NCI-H460 (cell line): ENCODE measurements around the gene TERB1. TPM values are rescaled to one million over a fixed set of nuclear protein-coding genes. Genes with fewer than 3 reads are reported as not detected.

Experiments
- DNase-seq: peaks from one replicate; pipeline ENCODE4 v3.0.0-alpha.2; 2016; ENCODE audit warnings: low read depth; ENCODE audit errors: extremely low read depth
- polyA plus RNA-seq: library from polyadenylated mRNA; depleted of rRNA; stranded (reverse); fragments of >200 nt; gene quantifications from 2 replicates; pipeline ENCODE4 v1.2.3, GENCODE V29; 2014; cell fraction: nucleus; rRNA removed
- total RNA-seq: library from RNA; depleted of rRNA; stranded (reverse); fragments of >200 nt; shearing (Covaris generic); gene quantifications from 2 replicates; pipeline ENCODE4 v1.2.3, GENCODE V29; 2014; rRNA removed

The TERB1 gene, protein sequence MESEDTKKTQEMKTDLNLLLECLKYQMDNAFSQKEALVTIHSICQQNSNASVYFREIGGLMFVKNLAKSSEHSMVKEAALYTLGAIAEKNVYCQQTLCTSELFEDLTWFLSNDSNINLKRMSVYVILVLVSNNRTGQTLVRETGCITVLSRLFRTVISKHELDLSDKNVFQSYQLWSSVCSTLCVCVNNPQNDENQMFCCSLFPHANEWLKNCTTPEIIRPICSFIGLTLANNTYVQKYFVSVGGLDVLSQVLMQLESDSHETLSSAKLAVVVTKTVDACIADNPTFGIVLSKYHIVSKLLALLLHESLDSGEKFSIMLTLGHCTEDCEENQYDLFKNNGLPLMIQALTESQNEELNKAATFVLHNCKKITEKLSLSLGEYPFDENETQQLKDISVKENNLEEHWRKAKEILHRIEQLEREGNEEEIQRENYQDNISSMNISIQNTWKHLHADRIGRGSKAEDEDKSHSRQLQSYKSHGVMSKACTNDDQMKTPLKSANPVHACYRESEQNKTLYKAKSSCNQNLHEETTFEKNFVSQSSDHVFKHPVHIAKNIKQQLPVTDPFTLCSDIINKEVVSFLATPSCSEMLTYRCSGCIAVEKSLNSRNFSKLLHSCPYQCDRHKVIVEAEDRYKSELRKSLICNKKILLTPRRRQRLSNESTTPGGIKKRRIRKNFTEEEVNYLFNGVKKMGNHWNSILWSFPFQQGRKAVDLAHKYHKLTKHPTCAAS
- total RNA-seq = 0.20 TPM in 1 of 2 replicates, not detected in the other
- polyA plus RNA-seq = not detected in 2 replicates

DNA sequence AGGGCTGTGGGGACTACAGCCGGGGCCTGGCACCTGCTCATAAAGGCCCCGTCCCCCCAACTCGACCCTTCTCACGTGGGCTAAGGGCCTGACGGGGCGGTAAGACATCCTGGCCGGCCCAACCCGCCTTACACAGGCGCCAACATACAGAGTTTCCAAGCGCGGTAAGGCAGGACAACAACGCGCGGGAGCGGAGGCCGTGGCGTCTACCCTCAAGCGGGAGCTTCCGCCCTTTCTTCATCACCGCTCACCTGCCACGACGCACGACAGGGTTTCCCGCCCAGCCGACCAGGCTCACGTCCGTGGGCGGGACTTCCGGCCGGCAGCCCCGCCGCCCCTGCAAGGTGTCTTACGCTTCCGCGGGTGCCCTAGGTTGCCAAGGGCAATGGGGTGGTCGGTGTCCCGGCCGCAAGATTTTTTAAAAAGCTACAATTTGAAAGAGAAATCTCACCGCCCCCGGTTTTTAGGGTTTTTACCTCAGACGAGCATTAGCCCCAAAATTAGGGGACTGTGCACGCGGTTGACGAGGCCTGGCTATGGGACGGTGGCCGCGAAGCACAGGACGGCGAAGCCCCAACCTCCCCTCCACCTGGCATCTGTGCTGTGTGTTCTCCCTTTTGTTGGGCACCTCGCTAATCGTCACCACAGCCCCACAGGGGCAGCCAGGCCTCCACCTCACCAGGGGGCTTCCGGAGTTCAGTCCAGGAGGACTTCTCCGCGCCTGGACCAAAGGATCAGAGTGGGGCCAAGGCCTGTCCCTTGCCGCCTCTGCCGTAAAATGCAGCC, at the start of gene TERB1:
TSS of gene TERB1 (minus strand) at position 265 of the 786 bp plus-strand sequence. CDS start 4,786 bp downstream, outside the sequence.
- no peak for DNase-seq

DNA sequence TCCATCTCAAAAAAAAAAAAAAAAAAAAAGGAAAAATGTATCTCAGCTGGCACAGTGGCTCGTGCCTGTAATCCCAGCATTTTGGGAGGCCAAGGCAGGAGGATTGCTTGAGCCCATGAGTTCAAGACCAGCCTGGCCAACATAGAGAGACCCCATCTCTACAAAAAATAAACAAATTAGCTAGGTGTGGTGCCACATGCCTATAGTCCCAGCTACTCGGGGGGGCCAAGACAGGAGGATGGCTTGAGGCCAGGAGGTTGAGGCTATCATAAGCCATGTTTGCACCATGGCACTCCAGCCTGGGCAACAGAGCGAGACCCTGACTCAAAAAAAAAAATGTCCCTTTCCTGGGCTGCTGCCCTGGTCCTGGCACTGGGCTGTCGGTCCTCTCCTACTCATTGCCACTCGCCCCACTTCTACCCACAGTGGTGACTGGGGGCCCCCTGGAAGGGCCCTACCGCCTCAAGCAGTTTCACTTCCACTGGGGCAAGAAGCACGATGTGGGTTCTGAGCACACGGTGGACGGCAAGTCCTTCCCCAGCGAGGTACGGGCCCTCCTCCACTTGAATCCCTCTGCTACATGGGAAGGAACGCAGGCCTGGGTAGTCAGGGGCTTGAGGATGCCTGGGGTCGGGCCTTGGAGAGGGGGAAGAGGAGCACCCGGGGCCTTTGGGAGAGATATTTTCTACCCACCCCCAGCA, 48.9 kb upstream of the TERB1 start:
- DNase-seq = no peak

DNA sequence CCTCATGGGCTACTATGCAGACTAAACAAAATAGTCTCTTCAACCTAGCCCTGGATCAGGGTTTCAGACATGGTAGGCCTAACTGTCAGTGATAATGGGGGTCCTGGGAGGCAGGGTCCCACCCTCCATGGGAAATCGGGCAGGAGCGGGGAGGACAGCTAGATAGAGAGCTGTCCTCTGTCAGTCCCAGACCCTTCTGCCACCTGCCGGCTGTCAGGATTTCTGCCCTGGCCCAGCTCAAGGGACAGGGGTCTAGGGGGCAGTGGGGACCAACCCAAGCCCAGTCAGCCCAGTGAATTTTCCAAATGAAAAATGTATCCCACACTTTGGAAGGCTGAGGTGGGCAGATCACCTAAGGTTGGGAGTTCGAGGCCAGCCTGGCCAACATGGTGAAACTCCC, 48.2 kb upstream of the TERB1 start:
- DNase-seq = no peak

DNA sequence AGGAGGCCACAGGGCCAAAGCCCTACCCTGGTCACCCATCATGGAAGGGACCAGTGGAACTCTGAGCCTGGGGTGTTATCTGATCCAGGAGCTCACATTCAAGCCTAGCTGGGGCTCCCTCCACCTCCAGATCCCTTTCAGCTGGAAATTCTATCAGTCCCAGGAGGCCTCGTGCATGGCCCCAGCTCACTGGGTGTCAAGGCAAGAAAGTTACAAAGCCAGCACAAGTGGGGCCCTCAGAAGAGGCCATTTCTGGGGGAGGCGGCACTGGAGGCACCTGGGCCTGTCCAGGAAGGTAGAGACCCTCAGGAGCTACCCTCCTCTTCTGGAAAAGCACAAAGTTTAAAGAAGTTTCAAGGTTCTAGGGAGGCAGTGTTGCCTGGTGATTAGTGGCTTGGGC, 47.6 kb upstream of the TERB1 start:
- DNase-seq = no peak

DNA sequence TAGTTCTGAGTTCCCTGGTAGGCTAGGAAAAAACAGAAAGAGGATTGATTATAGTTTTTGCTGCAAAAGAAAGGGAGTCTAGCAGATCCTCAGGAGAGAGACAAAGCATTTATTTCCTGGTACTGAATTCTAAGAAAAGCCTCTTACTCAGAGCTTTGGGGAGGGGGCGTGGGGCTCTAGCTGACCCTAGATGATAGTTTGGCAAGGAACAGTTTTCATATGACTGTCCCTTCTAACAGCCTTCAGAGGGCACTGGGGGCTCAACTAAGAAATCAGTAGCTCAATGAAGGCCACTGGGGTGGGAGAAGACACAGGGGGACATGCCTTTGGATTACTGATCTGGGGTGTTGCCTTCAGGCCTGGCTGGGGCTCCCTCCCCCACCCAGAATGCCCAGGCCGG, 46.8 kb upstream of the TERB1 start:
- DNase-seq = no peak

DNA sequence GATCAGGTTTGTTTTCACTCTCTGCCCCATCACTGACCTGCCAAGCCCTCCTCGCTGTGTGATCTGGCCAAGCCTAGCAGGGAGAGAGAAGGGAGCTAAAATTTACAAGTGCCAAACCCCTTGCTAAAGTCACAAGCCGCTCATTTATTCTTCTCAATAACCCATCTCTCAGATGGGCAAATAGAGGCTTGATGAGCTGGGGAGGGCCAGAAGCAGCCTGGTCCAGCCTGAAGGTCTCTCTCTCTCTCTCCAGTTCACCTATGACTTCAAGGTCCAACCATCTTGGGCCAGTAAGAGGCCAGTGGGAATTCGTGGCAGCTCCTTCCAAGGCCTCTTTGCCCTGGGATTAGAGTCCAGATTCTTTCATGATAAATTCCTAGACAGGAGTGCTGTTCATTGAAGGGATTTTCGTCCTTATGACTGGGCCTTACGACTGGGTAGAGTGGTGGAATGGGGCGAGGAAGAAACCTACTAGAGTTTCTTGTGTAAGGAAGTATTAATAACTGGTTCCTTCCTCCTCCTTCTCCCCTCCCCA, 46.2 kb upstream of the TERB1 start:
- DNase-seq = no peak

DNA sequence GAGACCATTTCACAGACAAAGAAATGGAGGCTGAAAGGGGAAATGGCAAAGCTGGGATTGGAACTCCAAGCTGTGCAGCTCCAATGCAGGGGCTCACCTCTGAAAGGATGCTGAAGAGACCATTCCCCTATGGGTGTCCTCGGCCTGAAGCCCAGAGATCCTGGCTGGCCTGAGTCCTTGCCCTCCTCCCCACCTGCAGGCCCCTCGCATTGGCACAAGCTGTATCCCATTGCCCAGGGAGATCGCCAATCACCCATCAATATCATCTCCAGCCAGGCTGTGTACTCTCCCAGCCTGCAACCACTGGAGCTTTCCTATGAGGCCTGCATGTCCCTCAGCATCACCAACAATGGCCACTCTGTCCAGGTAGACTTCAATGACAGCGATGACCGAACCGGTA, 45.4 kb upstream of the TERB1 start:
- no peak for DNase-seq

DNA sequence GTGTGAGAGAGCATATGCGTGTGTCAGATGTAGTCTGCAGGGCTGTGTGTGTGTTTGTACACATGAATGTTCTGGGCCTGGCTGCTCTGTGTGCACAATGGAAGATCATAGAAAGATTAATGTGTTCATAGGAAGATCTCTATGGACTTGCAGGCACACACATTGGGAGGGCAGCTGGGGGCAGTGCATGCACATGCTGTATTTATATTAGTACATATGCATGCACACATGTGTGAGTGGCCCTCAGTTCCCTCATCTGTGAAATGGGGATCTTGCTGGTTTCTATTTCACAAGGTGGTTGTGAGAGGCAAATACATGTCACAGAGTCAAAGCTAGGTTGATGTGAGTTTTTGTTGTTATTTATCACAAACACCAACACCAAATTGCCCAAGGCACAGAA, 44.9 kb upstream of the TERB1 start:
- no peak for DNase-seq

DNA sequence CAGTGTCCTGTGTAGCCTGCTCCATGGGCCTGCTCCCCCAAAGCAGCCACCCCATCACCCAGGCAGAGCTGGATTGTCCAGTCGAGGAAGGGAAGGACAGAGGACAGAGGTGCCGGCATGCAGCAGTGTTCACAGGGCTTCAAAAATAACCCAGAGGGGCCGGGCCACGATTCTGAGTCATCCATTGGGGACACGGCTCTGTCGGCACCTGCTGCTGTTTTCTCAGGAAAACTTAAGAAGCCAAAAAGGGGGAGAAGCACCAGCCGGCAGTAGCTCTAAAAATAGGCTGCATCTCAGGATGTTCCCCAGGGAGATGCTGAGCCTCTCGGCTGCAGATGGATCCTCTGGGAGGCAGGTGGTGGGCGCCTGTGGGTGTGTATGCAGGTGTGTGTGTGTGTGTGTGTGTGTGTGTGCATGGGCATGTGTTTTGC, 44.4 kb upstream of the TERB1 start:
- DNase-seq = no peak

DNA sequence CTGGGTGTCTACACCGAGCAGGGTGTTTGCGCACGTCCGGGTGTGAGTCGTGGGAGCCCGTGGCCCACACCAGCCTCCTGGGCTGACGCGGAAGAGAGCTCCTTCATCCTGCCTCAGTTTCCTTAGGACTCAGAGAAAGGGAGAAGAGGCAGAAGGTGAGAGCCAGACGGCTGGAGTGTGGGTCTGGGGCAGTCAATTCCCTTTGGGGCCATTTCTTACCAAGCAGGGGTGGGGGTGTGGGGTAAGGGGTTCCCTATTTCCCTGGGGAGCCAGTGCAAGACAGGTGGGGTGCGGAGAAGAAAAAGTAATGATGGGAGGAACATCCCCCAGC, 43.7 kb upstream of the TERB1 start:
- no peak for DNase-seq

DNA sequence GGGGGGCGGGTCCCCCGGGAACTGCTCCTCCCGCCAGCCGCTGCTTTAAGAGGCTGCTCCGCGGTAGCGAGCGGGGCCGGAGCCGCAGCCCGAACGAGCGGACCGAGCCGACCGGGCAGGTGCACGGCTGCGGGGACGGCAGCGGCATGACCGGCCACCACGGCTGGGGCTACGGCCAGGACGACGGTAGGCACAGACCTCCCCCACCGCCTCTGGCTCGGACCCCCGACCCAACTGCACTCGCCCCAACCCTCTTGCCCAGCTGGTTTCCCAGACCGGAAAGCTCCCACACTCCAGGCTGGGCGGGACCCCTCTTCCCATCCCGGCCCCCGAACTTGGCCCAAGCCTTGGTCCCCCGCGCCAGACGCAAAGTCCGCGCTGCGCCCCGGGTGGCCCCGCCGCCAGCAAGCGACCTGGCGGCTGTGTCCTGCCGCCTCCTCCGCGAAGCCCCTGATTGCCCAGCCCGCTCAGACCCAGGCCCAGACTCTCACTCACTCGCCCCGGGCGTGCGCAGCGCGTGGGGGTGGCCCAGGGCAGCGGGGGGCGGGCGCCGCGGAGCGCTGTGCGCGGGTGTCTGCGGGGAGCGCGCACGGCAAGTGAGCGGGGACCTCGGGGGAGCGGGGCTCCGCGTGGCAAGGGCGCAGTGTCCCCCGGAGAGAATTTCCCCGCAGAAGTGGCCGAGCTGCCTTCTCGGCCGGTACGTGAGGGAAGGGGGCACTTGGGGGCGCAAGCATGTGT, 43.1 kb upstream of the TERB1 start, which contains the start of gene CA7:
TSS of gene CA7 (plus strand) at position 73 of the 738 bp plus-strand sequence. CDS start at position 147, 74 bp downstream.
- DNase-seq = no peak

DNA sequence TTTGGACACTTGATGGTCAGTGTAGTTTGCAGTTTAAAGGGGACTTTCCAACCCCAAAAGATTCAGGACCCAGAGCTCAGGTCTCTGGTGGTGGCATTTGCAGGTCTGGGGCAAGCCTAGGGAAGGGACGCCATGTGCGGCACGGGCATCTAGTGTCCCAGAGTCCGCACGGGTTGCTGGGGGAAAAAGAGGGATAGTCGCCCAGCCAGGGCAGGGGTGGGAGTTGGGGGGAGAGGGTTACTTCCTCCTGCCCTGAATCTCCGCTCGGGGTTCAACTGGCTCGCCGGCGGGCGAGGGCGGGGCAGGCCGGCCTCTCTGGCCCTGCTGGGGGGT, 42.6 kb upstream of the TERB1 start:
- no peak for DNase-seq

DNA sequence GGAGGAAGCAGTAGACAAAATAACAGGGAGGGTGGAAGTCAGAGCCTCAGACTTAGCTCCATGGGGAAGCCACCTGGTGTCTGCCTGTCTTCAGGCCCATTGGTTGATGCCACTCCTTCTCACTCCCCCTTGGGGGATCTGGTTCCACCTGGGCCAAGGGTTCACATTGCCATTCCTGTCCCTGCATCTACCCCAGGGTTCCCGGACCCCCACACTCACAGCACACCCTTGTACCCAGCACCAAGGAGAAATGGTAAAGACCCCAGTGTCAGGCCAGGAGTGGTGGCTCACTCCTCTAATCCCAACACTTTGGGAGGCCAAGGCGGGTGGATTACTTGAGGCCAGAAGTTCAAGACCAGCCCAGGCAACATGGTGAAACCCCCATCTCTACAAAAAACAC, 41.8 kb upstream of the TERB1 start:
- no peak for DNase-seq

DNA sequence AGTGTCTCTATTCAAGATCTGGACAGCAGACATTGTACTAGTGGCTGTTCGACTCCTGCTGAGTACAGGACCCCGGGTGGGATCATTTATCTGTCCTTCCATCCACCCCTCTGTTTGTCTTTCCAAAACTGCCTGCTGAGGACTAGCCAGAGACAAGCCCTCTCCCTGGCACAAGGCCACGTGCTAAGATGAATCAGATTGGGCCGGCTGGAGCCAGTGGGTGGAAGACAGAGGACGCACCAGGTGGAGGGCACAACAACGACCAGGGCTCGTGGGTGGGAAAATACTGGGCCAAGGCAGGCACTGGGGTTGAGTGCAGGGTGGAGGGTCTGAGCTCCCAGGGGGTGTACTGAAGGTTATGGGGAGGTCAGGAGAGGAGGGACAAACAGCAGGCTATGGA, 41.4 kb upstream of the TERB1 start:
- no peak for DNase-seq

DNA sequence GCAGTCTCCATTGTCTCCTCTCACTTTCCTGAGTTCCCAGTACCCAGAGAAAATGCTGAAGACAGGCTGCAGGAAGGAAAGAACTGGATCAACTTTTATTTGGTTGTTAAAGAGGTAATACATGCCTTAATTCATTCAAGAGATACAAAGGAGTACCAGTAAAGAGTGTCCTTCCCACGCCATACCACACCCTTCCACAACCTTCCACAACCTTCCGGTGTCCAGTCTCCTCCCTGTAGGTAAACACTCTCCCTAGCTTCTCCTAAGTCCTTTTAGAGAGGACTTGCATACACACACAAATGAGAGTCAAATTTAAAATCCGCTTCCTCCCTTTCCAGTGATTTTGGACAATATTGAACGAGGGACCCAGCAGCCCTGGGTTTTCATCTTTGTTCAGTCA, 40.0 kb upstream of the TERB1 start:
- no peak for DNase-seq

DNA sequence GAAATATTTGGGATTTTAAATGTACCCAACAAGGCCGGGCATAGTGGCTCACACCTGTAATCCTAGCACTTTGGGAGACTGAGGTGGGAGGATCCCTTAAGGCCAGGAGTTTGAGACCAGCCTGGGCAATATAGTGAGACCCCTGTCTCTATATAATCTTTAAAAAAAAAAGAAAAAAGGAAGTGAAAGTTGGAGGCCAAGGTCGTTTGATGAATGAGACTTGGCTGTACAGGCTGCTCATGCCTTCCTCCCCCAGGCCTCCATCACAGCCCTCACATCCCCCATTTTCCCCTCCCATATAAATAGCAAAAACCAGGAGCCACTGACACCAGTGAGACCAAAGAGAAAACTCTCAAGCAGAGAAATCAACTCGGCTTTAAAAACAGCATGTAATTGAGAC, 39.5 kb upstream of the TERB1 start:
- no peak for DNase-seq

DNA sequence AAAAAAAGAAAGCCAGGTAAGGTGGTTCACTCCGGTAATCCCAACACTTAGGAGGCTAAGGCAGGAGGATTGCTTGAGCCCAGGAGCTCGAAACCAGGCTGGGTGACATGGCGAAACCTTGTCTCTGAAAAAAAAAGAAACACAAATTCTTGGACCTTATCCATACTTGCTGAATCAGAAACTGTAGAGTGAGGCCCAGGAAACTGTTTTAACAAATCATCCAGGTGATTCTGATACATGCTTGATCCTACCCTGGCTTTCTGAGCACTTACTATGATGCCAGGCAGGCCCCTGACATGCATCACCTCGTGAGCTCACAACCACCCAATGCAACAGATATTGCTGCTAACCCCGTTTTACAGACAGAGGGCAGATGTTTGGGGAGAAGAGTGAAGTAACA, 33.4 kb upstream of the TERB1 start:
- DNase-seq = no peak

DNA sequence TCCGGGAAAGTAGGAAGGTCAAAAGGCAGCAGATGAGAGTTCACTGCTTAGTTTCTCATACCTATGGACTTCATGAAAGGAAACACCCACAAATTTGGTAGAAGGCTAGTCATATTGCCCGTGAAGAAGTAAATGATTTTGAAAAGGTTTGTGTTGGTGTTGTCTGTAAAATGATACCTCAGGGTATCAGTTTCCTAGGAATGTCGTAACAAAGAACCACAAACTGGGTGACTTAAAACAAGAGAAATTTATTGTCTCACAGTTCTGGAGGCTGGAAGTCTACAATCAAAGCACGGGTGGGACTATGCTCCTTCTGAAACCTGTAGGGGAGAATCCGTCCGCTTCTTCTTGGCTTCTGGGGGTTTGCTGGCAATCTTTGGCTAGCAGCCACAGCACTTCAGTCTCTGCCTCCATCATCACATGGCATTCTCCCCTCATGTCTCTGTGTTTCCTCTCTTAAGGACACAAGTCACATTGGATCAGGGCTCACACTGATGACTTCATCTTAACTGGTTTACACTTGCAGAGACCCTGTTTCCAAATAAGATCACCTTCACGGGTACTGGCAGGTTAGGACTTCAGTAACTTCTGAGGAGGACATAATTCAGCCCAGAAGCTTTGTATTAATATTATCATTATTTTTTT, 31.4 kb upstream of the TERB1 start:
- no peak for DNase-seq

DNA sequence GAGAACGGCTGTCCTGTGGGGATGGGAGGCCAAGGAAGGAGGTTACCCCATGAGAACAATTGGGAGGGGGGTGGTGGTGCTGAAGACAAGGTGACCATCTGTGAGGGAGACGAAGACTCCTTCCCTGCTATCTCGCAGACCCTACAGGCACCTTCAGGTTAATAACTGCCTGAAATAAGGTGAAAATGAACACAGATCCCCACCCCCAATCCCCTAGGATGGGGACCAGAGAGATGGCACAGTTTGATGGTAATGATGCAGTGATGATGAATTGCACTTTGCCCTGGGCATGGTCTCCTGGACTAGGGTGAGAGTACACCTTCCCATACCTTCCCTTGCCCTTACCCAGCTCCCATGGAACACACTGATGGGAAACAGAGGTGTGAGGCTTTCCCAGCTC, 30.8 kb upstream of the TERB1 start:
- no peak for DNase-seq
